Measurements from ENCODE around the gene DUSP12. TPM values are rescaled to one million over a fixed set of nuclear protein-coding genes. Genes with fewer than 3 reads are reported as not detected.

DUSP12 gene
- total RNA-seq, 1 experiment from 2014 or later = 29.4 TPM

Other genes with a start within 250 kb of the DUSP12 start
- 0.74 to 1.1 TPM (median 0.80 TPM) in 3 replicates for gene FCGR2A, start 244.3 kb upstream of the DUSP12 start, total RNA-seq (2021)
- 0.16 to 0.22 TPM in 2 of 3 replicates, not detected in the other for gene HSPA6, start 225.2 kb upstream of the DUSP12 start, total RNA-seq (2021)
- 0.11 to 0.32 TPM (median 0.11 TPM) in 3 replicates for gene FCGR3A, start 200.0 kb upstream of the DUSP12 start, total RNA-seq (2021)
- not detected in 3 replicates for gene FCGR3B, start 118.6 kb upstream of the DUSP12 start, total RNA-seq (2021)
- gene FCGR2B, start 86.6 kb upstream of the DUSP12 start, total RNA-seq (2021) = 0.09 to 0.11 TPM in 2 of 3 replicates, not detected in the other
- 0.11 to 0.25 TPM (median 0.15 TPM) in 3 replicates for gene FCRLA, start 42.6 kb upstream of the DUSP12 start, total RNA-seq (2021)
- gene FCRLB, start 28.2 kb upstream of the DUSP12 start, total RNA-seq (2021) = 0.16 to 0.50 TPM (median 0.37 TPM) in 3 replicates
- gene ATF6, start 16.5 kb downstream of the DUSP12 start, total RNA-seq (2021) = 10.6 to 13.9 TPM (median 13.7 TPM) in 3 replicates